Activated B cell treated with CpG ODN at 0.5 μM for 24 hours (primary cell): ENCODE results near the gene FYN. TPM values are rescaled to one million over a fixed set of nuclear protein-coding genes. Genes with fewer than 3 reads are reported as not detected.

ENCODE experiments used
- ATAC-seq: fragments of 200-7000 bp; cut with Tn5 transposase; one replicate; pipeline ENCODE4 v1.10.0; 2021; ENCODE audit warnings: low read depth, mild to moderate bottlenecking, moderate library complexity
- CTCF ChIA-PET: fragments of 350-600 bp; sonication (Branson Sonifier 250); formaldehyde crosslinking; loops from one replicate; lab custom pipeline; 2021; ENCODE audit warnings: antibody characterized with exemption; lab: Charles Lee
- POLR2A ChIA-PET: fragments of 350-600 bp; sonication (Branson Sonifier 250); formaldehyde crosslinking; loops from one replicate; lab custom pipeline; 2021; ENCODE audit warnings: antibody characterized with exemption; lab: Charles Lee
- DNase-seq: peaks from one replicate; pipeline ENCODE4 v3.0.0; 2022
- H3K27ac Mint-ChIP-seq: one replicate; pipeline ENCODE4 v1.8.0; 2020; ENCODE audit warnings: mixed read lengths
- H3K27me3 Mint-ChIP-seq: one replicate; pipeline ENCODE4 v1.8.0; 2021; ENCODE audit warnings: mixed read lengths
- H3K36me3 Mint-ChIP-seq: one replicate; pipeline ENCODE4 v1.8.0; 2021; ENCODE audit warnings: low read depth, mixed read lengths
- H3K4me1 Mint-ChIP-seq: one replicate; pipeline ENCODE4 v1.8.0; 2021; ENCODE audit warnings: mixed read lengths
- H3K4me3 Mint-ChIP-seq: one replicate; pipeline ENCODE4 v1.8.0; 2020; ENCODE audit warnings: mild to moderate bottlenecking, mixed read lengths
- H3K9me3 Mint-ChIP-seq: one replicate; pipeline ENCODE4 v1.8.0; 2020; ENCODE audit warnings: mixed read lengths
- intact Hi-C: fragments of 100-400 bp; cut with micrococcal nuclease; formaldehyde crosslinking; loops from one replicate; pipeline ENCODE4 v1.15.1; 2024
- total RNA-seq: library from RNA; stranded (reverse); gene quantifications from 2 replicates; pipeline ENCODE4 v1.2.3, GENCODE V29; 2022
- TF ChIP-seq, protein P1 (sequence below): fragments of 200-600 bp; IDR thresholded peaks from one replicate; pipeline ENCODE4 v1.8.0; 2022; ENCODE audit warnings: antibody characterized with exemption, mild to moderate bottlenecking

FYN gene
- total RNA-seq, 1 donor from 2014 or later = 64.7 TPM

DNA sequence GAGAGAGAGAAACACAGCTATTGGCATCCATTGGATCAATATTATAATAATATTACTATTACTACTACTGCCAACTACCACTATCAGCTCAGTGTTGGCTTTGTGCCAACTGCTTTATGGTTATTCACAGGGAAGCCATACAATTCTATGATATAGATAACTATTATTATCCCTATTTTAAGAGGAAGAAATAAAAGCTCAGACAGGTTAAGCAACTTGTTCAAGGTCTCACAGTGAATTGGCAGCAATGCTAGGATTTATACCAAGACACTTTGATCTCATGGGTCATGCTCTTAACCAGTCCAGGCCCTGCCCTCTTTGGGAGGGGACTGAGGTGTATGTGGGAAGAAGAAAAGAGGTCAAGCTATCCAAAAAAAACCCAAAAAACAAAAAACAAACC, 185.6 kb downstream of the FYN start:
- H3K4me1 Mint-ChIP-seq = no peaks in the 10 kb centered on the region
- TF ChIP-seq, protein P1, sequence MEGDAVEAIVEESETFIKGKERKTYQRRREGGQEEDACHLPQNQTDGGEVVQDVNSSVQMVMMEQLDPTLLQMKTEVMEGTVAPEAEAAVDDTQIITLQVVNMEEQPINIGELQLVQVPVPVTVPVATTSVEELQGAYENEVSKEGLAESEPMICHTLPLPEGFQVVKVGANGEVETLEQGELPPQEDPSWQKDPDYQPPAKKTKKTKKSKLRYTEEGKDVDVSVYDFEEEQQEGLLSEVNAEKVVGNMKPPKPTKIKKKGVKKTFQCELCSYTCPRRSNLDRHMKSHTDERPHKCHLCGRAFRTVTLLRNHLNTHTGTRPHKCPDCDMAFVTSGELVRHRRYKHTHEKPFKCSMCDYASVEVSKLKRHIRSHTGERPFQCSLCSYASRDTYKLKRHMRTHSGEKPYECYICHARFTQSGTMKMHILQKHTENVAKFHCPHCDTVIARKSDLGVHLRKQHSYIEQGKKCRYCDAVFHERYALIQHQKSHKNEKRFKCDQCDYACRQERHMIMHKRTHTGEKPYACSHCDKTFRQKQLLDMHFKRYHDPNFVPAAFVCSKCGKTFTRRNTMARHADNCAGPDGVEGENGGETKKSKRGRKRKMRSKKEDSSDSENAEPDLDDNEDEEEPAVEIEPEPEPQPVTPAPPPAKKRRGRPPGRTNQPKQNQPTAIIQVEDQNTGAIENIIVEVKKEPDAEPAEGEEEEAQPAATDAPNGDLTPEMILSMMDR = no peak
- intact Hi-C loops = no loop called here

DNA sequence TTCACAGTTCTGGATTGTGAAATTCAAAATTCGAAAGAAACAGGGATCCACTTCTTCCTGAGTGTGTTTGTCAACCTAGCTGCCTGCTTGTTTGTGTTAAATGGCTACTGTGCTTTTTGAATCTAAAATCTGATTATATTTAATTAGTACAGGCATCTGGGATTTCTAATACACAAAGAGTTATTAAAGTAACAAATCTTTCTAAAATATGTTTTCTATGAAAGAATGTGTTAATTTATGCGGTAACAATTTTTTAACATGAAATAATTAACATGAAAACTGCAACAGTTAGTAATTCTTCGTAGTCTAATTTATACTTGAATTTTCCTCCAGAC, 186.4 kb downstream of the FYN start:
- ChIA-PET POLR2A (no interaction called here), CTCF (no interaction called here)
- intact Hi-C loops = no loop called here
- Mint-ChIP-seq H3K4me1 (no peaks in the 10 kb centered on the region), H3K4me3 (no peak overlapping the region), H3K9me3 (no peaks in the 10 kb centered on the region), H3K27me3 (no peaks in the 10 kb centered on the region), H3K27ac (no peak overlapping the region), H3K36me3 (peaks cover 75% of the 10 kb centered on the region)
- ATAC-seq (no peak), DNase-seq (no peak)
- TF ChIP-seq, protein P1 = no peak

More for the DNA sequence above, 185.6 kb downstream of the FYN start:
- no peak overlapping the region for H3K4me3 Mint-ChIP-seq
- H3K27me3 Mint-ChIP-seq = no peaks in the 10 kb centered on the region
- POLR2A ChIA-PET = no interaction called here
- no peak overlapping the region for H3K27ac Mint-ChIP-seq
- peaks cover 73% of the 10 kb centered on the region for H3K36me3 Mint-ChIP-seq
- no peak for DNase-seq
- CTCF ChIA-PET = no interaction called here
- ATAC-seq = no peak
- H3K9me3 Mint-ChIP-seq = no peaks in the 10 kb centered on the region

DNA sequence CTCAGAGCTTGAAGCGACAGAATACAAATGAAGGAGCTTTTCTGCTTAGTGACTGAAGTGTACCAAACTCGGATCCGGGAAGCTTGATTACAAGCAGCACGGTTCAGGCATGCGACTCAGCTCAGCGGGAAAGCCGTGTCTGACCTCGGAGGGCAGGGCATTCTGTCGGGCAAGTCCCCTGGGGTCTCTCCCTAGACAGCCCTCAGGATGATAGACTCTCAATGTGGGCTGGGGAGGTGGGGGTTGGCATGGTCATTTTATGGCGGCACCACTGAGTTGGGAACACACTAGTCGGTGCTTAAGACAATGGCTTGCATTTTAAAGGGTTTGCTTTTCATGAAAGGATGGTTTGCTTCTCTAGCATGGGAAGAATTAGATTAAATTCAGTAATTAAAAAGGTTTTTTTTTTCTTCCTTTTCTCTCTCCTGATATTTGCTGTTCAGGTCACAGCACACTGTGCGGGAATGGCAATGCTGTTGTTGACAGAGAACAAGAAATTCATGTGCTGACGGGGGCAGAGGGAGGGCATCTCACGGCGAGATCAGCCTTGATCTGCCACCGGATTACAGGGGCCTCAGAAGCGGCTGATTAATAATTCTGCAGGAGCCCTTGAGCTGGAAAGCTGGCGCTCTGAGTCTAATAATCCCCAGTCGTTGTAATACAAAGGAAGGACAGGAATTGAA, 186.9 kb downstream of the FYN start:
- H3K9me3 Mint-ChIP-seq = no peaks in the 10 kb centered on the region
- TF ChIP-seq, protein P1 = no peak
- no peaks in the 10 kb centered on the region for H3K27me3 Mint-ChIP-seq
- POLR2A ChIA-PET = no interaction called here
- intact Hi-C loops = no loop called here
- no peak overlapping the region for H3K27ac Mint-ChIP-seq
- no peak overlapping the region for H3K4me3 Mint-ChIP-seq
- CTCF ChIA-PET = no interaction called here
- no peak for ATAC-seq
- DNase-seq = no peak
- H3K36me3 Mint-ChIP-seq = peaks cover 76% of the 10 kb centered on the region
- no peaks in the 10 kb centered on the region for H3K4me1 Mint-ChIP-seq

DNA sequence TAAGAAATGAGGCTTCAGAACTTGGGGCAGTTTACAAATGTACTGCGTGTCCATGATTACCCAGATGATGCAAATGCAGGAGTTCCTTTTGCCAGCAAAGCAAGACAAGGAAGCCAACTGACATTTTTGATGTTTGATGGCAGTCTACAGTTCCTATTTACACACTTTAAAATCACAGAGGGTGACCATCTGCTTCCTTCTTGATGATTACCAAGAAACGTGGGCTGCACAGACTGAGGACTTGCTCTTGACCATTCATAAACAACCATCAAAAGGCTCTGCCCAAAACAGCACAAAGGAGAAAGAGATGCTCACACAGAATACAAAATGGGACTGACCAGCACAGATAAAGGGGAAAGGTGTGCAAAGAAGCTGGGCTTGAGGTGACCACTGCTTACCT, 187.7 kb downstream of the FYN start:
- TF ChIP-seq, protein P1 = no peak
- peaks cover 73% of the 10 kb centered on the region for H3K36me3 Mint-ChIP-seq
- no peaks in the 10 kb centered on the region for H3K9me3 Mint-ChIP-seq
- no peak overlapping the region for H3K27ac Mint-ChIP-seq
- H3K4me1 Mint-ChIP-seq = no peaks in the 10 kb centered on the region
- no peaks in the 10 kb centered on the region for H3K27me3 Mint-ChIP-seq
- no peak for ATAC-seq
- intact Hi-C loops = no loop called here
- no peak overlapping the region for H3K4me3 Mint-ChIP-seq
- no peak for DNase-seq
- CTCF ChIA-PET = no interaction called here
- POLR2A ChIA-PET = no interaction called here

DNA sequence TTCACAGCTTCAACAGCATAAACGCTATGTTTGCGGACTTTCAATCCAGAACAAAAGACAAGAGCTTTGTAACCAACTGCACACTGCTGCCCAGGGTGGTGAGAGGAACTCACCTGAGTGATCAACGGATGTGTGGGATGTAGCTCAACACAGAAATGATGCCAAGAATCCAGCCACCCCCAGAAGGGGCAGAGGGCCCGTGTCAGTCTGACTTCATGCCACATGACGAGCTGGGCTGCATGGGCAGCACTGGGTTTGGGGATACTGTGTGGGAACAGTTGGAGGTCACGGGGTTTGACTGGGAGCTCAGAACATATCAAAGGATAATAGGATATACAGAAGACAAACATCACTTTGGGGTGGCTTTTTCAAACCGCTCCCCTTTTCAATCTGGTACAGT, 188.2 kb downstream of the FYN start:
- ChIA-PET POLR2A (no interaction called here), CTCF (no interaction called here)
- TF ChIP-seq, protein P1 = no peak
- H3K4me1 Mint-ChIP-seq = no peaks in the 10 kb centered on the region
- no peaks in the 10 kb centered on the region for H3K27me3 Mint-ChIP-seq
- intact Hi-C loops = no loop called here
- DNase-seq = no peak
- no peak overlapping the region for H3K27ac Mint-ChIP-seq
- H3K36me3 Mint-ChIP-seq = peaks cover 73% of the 10 kb centered on the region
- H3K9me3 Mint-ChIP-seq = no peaks in the 10 kb centered on the region
- no peak for ATAC-seq
- H3K4me3 Mint-ChIP-seq = no peak overlapping the region
